ENCODE results near the gene CDC34.
A peak's percentile ranks its signal among the peaks of the same experiment; 100 is the strongest.

The CDC34 gene

GRCh38 chr19:496112-496665, 35.4 kb upstream of the CDC34 start, which contains the start of gene MADCAM1:
Gene MADCAM1, plus strand, starts transcription at chr19:496486. Its CDS starts 14 bp downstream, at chr19:496500.
- DNase-seq (ENCODE audit: low read depth): no peak

GRCh38 chr19:496986-497385, 34.6 kb upstream of the CDC34 start:
- DNase-seq (ENCODE audit: low read depth): no peak
- H3K4me3 ChIP-seq (ENCODE audit: low read depth, low read length): no peak overlapping the region

More at GRCh38 chr19:496112-496665, 35.4 kb upstream of the CDC34 start, which contains the start of gene MADCAM1:
- no peak within 1 kb of the TSS for H3K4me3 ChIP-seq (ENCODE audit: low read depth, low read length)

- no peak overlapping the region for H3K4me3 ChIP-seq (ENCODE audit: low read depth, low read length)
- no peak for DNase-seq (ENCODE audit: low read depth)
Measured at GRCh38 chr19:497491-497868, 34.1 kb upstream of the CDC34 start.

- H3K4me3 ChIP-seq (ENCODE audit: low read depth, low read length): no peak overlapping the region
- no peak for DNase-seq (ENCODE audit: low read depth)
Measured at GRCh38 chr19:497869-498510, 33.6 kb upstream of the CDC34 start.

- no peak for DNase-seq (ENCODE audit: low read depth)
- no peak overlapping the region for H3K4me3 ChIP-seq (ENCODE audit: low read depth, low read length)
Measured at GRCh38 chr19:498511-498891, 33.1 kb upstream of the CDC34 start.

- no peak for DNase-seq (ENCODE audit: low read depth)
- no peak overlapping the region for H3K4me3 ChIP-seq (ENCODE audit: low read depth, low read length)
Measured at GRCh38 chr19:498977-499623, 32.5 kb upstream of the CDC34 start.

GRCh38 chr19:501646-502045, 29.9 kb upstream of the CDC34 start:
- DNase-seq (ENCODE audit: low read depth): no peak

GRCh38 chr19:504616-505015, 26.9 kb upstream of the CDC34 start:
- H3K4me3 ChIP-seq (ENCODE audit: low read depth, low read length): no peak overlapping the region
- DNase-seq (ENCODE audit: low read depth): no peak

More at GRCh38 chr19:501646-502045, 29.9 kb upstream of the CDC34 start:
- no peak overlapping the region for H3K4me3 ChIP-seq (ENCODE audit: low read depth, low read length)

- peak; percentile 99 for DNase-seq (ENCODE audit: low read depth)
- peak overlapping the region; percentile 87 for H3K4me3 ChIP-seq (ENCODE audit: low read depth, low read length)
Measured at GRCh38 chr19:506404-507285, 24.9 kb upstream of the CDC34 start.

GRCh38 chr19:507286-508203, 24.0 kb upstream of the CDC34 start, which contains the start of gene TPGS1:
Gene TPGS1, plus strand, starts transcription at chr19:507497. Its CDS starts 10 bp downstream, at chr19:507507.
- DNase-seq (ENCODE audit: low read depth): no peak
- H3K4me3 ChIP-seq (ENCODE audit: low read depth, low read length): peak within 1 kb of the TSS; percentile 87

- peak overlapping the region; percentile 87 for H3K4me3 ChIP-seq (ENCODE audit: low read depth, low read length)
- DNase-seq (ENCODE audit: low read depth): no peak
Measured at GRCh38 chr19:508204-509150, 23.1 kb upstream of the CDC34 start.

- peak; percentile 56 for DNase-seq (ENCODE audit: low read depth)
- no peak overlapping the region for H3K4me3 ChIP-seq (ENCODE audit: low read depth, low read length)
Measured at GRCh38 chr19:510606-511100, 20.9 kb upstream of the CDC34 start.

GRCh38 chr19:511101-511851, 20.3 kb upstream of the CDC34 start:
- no peak overlapping the region for H3K4me3 ChIP-seq (ENCODE audit: low read depth, low read length)
- no peak for DNase-seq (ENCODE audit: low read depth)

- DNase-seq (ENCODE audit: low read depth): no peak
Measured at GRCh38 chr19:512547-513365, 18.8 kb upstream of the CDC34 start.

GRCh38 chr19:513368-514165, 18.0 kb upstream of the CDC34 start:
- H3K4me3 ChIP-seq (ENCODE audit: low read depth, low read length): no peak overlapping the region
- no peak for DNase-seq (ENCODE audit: low read depth)

More at GRCh38 chr19:512547-513365, 18.8 kb upstream of the CDC34 start:
- H3K4me3 ChIP-seq (ENCODE audit: low read depth, low read length): no peak overlapping the region

All from skeletal muscle cell (primary cell).